H1 (cell line): Measurements from ENCODE around the gene HIVEP3. TPM values are rescaled to one million over a fixed set of nuclear protein-coding genes. Genes with fewer than 3 reads are reported as not detected.

Experiments used
- CTCF ChIA-PET: fragments of 300-600 bp; sonication (Branson Sonifier 250); formaldehyde crosslinking; loops from one replicate; lab custom pipeline; 2021; ENCODE audit not compliant: partially characterized antibody; lab: Charles Lee
- POLR2A ChIA-PET: fragments of 300-600 bp; sonication (Branson Sonifier 250); formaldehyde crosslinking; loops from one replicate; lab custom pipeline; 2021; ENCODE audit warnings: inconsistent platforms; ENCODE audit not compliant: partially characterized antibody; lab: Charles Lee
- DNase-seq, 2 experiments: peaks; one replicate each; pipeline versions ENCODE4 v3.0.0 to v3.0.0-alpha.2; 2010 to 2022; ENCODE audit warnings: low spot score in 2 of 2, low read depth in 1 of 2, mixed read lengths in 1 of 2
- FAIRE-seq: peaks from 2 replicates; lab custom pipeline; 2011; peaks lifted over from hg19 to GRCh38; lab: Jason Lieb, UNC
- H2AFZ ChIP-seq: 2 replicates; pipeline ENCODE4 v1.8.1; 2012; ENCODE audit warnings: low read length, inconsistent platforms
- H2AK5ac ChIP-seq: 2 replicates; pipeline ENCODE4 v1.6.1; 2013; ENCODE audit warnings: low read depth, low read length
- H2BK120ac ChIP-seq: replicated peaks from 2 replicates; pipeline ENCODE3; 2013; ENCODE audit warnings: low read depth, low read length, inconsistent platforms
- H2BK12ac ChIP-seq: 2 replicates; pipeline ENCODE4 v1.6.1; 2013; ENCODE audit warnings: low read depth, low read length
- H2BK15ac ChIP-seq: 2 replicates; pipeline ENCODE4 v1.6.1; 2013; ENCODE audit warnings: low read length
- H2BK20ac ChIP-seq: 2 replicates; pipeline ENCODE4 v1.6.1; 2013; ENCODE audit warnings: low read length
- H2BK5ac ChIP-seq: 2 replicates; pipeline ENCODE4 v1.6.1; 2013; ENCODE audit warnings: low read depth, low read length
- H3K14ac ChIP-seq: 2 replicates; pipeline ENCODE4 v1.6.1; 2013; ENCODE audit warnings: inconsistent platforms; ENCODE audit not compliant: insufficient read length
- H3K18ac ChIP-seq: 2 replicates; pipeline ENCODE4 v1.6.1; 2013; ENCODE audit warnings: low read length; ENCODE audit errors: extremely low read depth
- H3K23ac ChIP-seq: 2 replicates; pipeline ENCODE4 v1.6.1; 2013; ENCODE audit warnings: inconsistent platforms; ENCODE audit not compliant: insufficient read length
- H3K23me2 ChIP-seq: 2 replicates; pipeline ENCODE4 v1.6.1; 2013; ENCODE audit warnings: low read depth, low read length
- H3K27ac ChIP-seq: 2 replicates; pipeline ENCODE4 v1.6.1; 2011; ENCODE audit warnings: low read depth, low read length, inconsistent platforms
- H3K27me3 ChIP-seq, 4 experiments: replicated peaks in 1 of 4; 1 replicate in 1 of 4; 2 replicates in 3 of 4; pipeline versions ENCODE4 v1.6.1 to v1.8.1; 2011 to 2013; ENCODE audit warnings: low read length in 3 of 4, mild to moderate bottlenecking in 3 of 4, inconsistent platforms in 2 of 4, mixed read lengths in 2 of 4, moderate library complexity in 1 of 4; ENCODE audit not compliant: control insufficient read depth in 3 of 4, insufficient read depth in 3 of 4; ENCODE audit errors: extremely low read depth in 1 of 4
- H3K36me3 ChIP-seq, 4 experiments: 2 replicates each; pipeline versions ENCODE4 v1.6.1 to v1.8.1; 2011 to 2013; ENCODE audit warnings: mild to moderate bottlenecking in 4 of 4, low read length in 3 of 4, moderate library complexity in 2 of 4, control low read depth in 1 of 4, inconsistent platforms in 1 of 4; ENCODE audit not compliant: insufficient read depth in 4 of 4, control insufficient read depth in 2 of 4
- H3K4ac ChIP-seq: replicated peaks from 2 replicates; pipeline ENCODE3; 2013; ENCODE audit warnings: low read length, low read depth, mixed read lengths, inconsistent platforms; ENCODE audit not compliant: insufficient read length
- H3K4me1 ChIP-seq, 4 experiments: replicated peaks in 1 of 4; 1 replicate in 1 of 4; 2 replicates in 3 of 4; pipeline versions ENCODE4 v1.6.1 to v1.8.1; 2011 to 2013; ENCODE audit warnings: low read length in 3 of 4, inconsistent platforms in 2 of 4, mixed read lengths in 1 of 4; ENCODE audit not compliant: insufficient read depth in 4 of 4, control insufficient read depth in 3 of 4
- H3K4me2 ChIP-seq, 2 experiments: 2 replicates each; pipeline versions ENCODE4 v1.6.1 to v1.8.1; 2011 to 2013; ENCODE audit warnings: low read depth in 2 of 2, low read length in 2 of 2, control low read depth in 1 of 2, inconsistent platforms in 1 of 2, mild to moderate bottlenecking in 1 of 2; ENCODE audit not compliant: insufficient read depth in 1 of 2
- H3K4me3 ChIP-seq, 4 experiments: fragments of 200-600, 300-600 bp in 1 of 4; sonication (generic), shearing (Covaris generic), sonication (Bioruptor Twin) in 1 of 4; 2 replicates each; pipeline versions ENCODE4 v1.5.1 to v1.8.1; 2011 to 2016; ENCODE audit warnings: low read length in 4 of 4, low read depth in 3 of 4, control low read depth in 2 of 4, inconsistent platforms in 2 of 4, mild to moderate bottlenecking in 2 of 4, mixed read lengths in 1 of 4, moderate library complexity in 1 of 4; ENCODE audit not compliant: insufficient read depth in 2 of 4; ENCODE audit errors: extremely low read depth in 1 of 4
- H3K56ac ChIP-seq: replicated peaks from 2 replicates; pipeline ENCODE3; 2013; ENCODE audit warnings: low read depth, mild to moderate bottlenecking, mixed read lengths, low read length, inconsistent platforms; ENCODE audit not compliant: insufficient read length
- H3K79me1 ChIP-seq: 2 replicates; pipeline ENCODE4 v1.6.1; 2013; ENCODE audit warnings: low read depth, low read length, control low read depth
- H3K79me2 ChIP-seq, 2 experiments: 2 replicates each; pipeline versions ENCODE4 v1.6.1 to v1.8.1; 2012 to 2013; ENCODE audit warnings: low read length in 2 of 2, mild to moderate bottlenecking in 2 of 2, inconsistent platforms in 1 of 2; ENCODE audit not compliant: insufficient read depth in 2 of 2, control insufficient read depth in 1 of 2
- H3K9ac ChIP-seq, 4 experiments: replicated peaks in 1 of 4; 1 replicate in 1 of 4; 2 replicates in 3 of 4; pipeline versions ENCODE4 v1.6.1 to v1.8.1; 2011 to 2013; ENCODE audit warnings: low read depth in 3 of 4, low read length in 3 of 4, control low read depth in 2 of 4, mild to moderate bottlenecking in 2 of 4, moderate library complexity in 2 of 4, inconsistent platforms in 1 of 4; ENCODE audit errors: extremely low read depth in 1 of 4
- H3K9me3 ChIP-seq, 2 experiments: 2 replicates each; pipeline versions ENCODE4 v1.6.1 to v1.8.1; 2012 to 2013; ENCODE audit warnings: mild to moderate bottlenecking in 2 of 2, moderate library complexity in 2 of 2, control low read depth in 1 of 2, inconsistent platforms in 1 of 2, low read depth in 1 of 2, low read length in 1 of 2, mixed read lengths in 1 of 2; ENCODE audit not compliant: insufficient read depth in 2 of 2
- H4K20me1 ChIP-seq, 2 experiments: replicated peaks in 1 of 2; 2 replicates each; pipeline versions ENCODE3 to v1.8.1; 2011 to 2013; ENCODE audit warnings: inconsistent platforms in 2 of 2, low read length in 2 of 2, mild to moderate bottlenecking in 1 of 2; ENCODE audit not compliant: insufficient read depth in 2 of 2, control insufficient read depth in 1 of 2
- H4K5ac ChIP-seq: 2 replicates; pipeline ENCODE4 v1.6.1; 2013; ENCODE audit warnings: low read length, low read depth, mixed read lengths, inconsistent platforms; ENCODE audit not compliant: insufficient read length
- H4K8ac ChIP-seq: 2 replicates; pipeline ENCODE4 v1.8.0; 2013; ENCODE audit warnings: mild to moderate bottlenecking, moderate library complexity, low read length, inconsistent platforms; ENCODE audit not compliant: insufficient read depth; ENCODE audit errors: extremely low read depth
- H4K91ac ChIP-seq: replicated peaks from 2 replicates; pipeline ENCODE3; 2013; ENCODE audit warnings: low read length, mixed read lengths, inconsistent platforms; ENCODE audit not compliant: insufficient read length
- SUZ12 ChIP-seq: fragments of 200-600 bp; sonication (generic); IDR thresholded peaks from 2 replicates; pipeline ENCODE4 v1.6.1; 2012; ENCODE audit warnings: mild to moderate bottlenecking, inconsistent platforms, low read length, moderate library complexity, mixed read lengths
- WGBS, 2 experiments: shearing (Covaris generic) in 1 of 2; methylation state at CpG; one replicate each; pipeline versions ENCODE4 v1.1.6 to v1.1.7; 2013 to 2015; ENCODE audit warnings: low lambda C conversion rate in 2 of 2, mixed read lengths in 2 of 2, inconsistent platforms in 1 of 2, low coverage in 1 of 2, missing lambda C conversion rate in 1 of 2; ENCODE audit not compliant: insufficient replicate concordance in 2 of 2, insufficient coverage in 1 of 2, insufficient read length in 1 of 2; ENCODE audit errors: extremely low coverage in 1 of 2, missing lambda C conversion rate in 1 of 2; 5-methylcytosine and 5-hydroxymethylcytosine counted together
- polyA plus RNA-seq, 7 experiments: library from polyadenylated mRNA; depleted of rRNA in 3 of 7; stranded (reverse) in 5 of 7; unstranded in 2 of 7; fragments of >200 nt in 5 of 7; fragments of 200-250 nt in 2 of 7; gene quantifications; 1 replicate in 5 of 7; 2 replicates in 1 of 7; 4 replicates in 1 of 7; pipeline versions ENCODE4 v1.2.1 to v1.2.3, GENCODE V29; 2011 to 2013; ENCODE audit warnings: missing spikeins in 2 of 7, mixed read lengths in 2 of 7
- total RNA-seq: library from RNA; stranded (reverse); fragmentation: NEBNext Ultra II Directional; extraction: Animal tissue kit (Norgen Biotek cat#: 25700); gene quantifications from 2 replicates; pipeline ENCODE4 v1.2.1, GENCODE V29; 2021

The HIVEP3 gene
- total and polyA plus RNA-seq, 2 of the 8 experiments (the other 6 are each of a cell fraction or from before 2014, with no cell fraction given) = 0.24 to 0.69 TPM

DNA sequence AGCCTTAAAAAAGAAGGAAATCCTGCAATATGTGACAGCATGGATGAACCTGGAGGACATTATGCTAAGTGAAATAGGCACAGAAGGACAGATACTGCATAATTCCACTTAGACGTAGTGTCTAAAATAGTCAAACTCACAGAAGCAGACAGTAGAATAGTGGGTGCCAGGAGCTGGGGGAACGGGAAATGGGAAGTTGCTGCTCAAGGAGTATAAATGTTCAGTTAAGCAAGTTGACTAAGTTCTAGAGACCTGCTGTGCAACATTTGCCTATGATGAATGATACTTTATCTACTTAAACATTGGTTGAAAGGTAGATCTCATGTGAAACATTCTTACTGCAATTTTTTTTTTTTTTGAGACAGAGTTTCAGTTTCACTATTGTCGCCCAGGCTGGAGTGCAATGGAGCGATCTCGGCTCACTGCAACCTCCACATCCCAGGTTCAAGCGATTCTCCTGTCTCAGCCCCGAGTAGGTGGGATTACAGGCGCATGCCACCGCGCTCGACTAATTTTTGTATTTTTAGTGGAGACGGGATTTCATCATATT, 197.8 kb downstream of the HIVEP3 start:
- ChIA-PET POLR2A (no interaction called here), CTCF (interaction anchor here (1.1 kb wide), 1 partner anchor 206 kb away, joined by 3 read pairs; no protein-coding TSS in a partner anchor)
- Histone ChIP-seq H3K56ac (no peak overlapping the region), H3K27me3 (no peaks in the 10 kb centered on the region), H2AFZ (no peak overlapping the region), H3K23ac (no peak overlapping the region), H2BK12ac (no peak overlapping the region), H3K36me3 (no peaks in the 10 kb centered on the region), H3K79me1 (no peaks in the 10 kb centered on the region), H3K14ac (no peak overlapping the region), H3K4ac (no peak overlapping the region), H3K4me1 (peaks cover 0 to 3% (median 0%) of the 10 kb centered on the region in 4 experiments; a peak in 1 of 7 replicates), H3K4me2 (no peak overlapping the region), H3K23me2 (no peaks in the 10 kb centered on the region; the same call in 1 of the 2 replicates), H2BK15ac (no peak overlapping the region), H4K8ac (no peak overlapping the region), H2BK120ac (no peak overlapping the region), H2AK5ac (no peak overlapping the region), H3K9ac (no peak overlapping the region), H3K27ac (no peak overlapping the region), H3K18ac (no peak overlapping the region), H3K79me2 (no peaks in the 10 kb centered on the region)
- no peak for DNase-seq
- 85% methylated on average over 12 of the region's 12 CpGs; no CpG with 5 or more reads in 1 of the 2 experiments for WGBS, 2 experiments
- no peak for TF ChIP-seq SUZ12
- TF ChIP-seq, all 59 proteins: peak for 0
- H2BK5ac ChIP-seq = no peak overlapping the region
- no peak overlapping the region for H4K5ac ChIP-seq
- FAIRE-seq = no peak
- H4K91ac ChIP-seq = no peak overlapping the region
- no peak overlapping the region for H3K4me3 ChIP-seq
- no peaks in the 10 kb centered on the region for H3K9me3 ChIP-seq
- H2BK20ac ChIP-seq = no peak overlapping the region
- no peaks in the 10 kb centered on the region for H4K20me1 ChIP-seq
